T-helper 2 cell (primary cell): ENCODE results near the gene HNRNPA1L2.
"Not testable (repeated sequence)": the region's sequence is repeated elsewhere in the genome, so short reads cannot be mapped to it uniquely, and the experiment has no call there.

ENCODE experiments used
- DNase-seq, 5 experiments: peaks; one replicate each; pipeline versions ENCODE4 v3.0.0 to v3.0.0-alpha.2; 2012 to 2022

The HNRNPA1L2 gene

GRCh38 chr13:52646967-52647366 lies 4.7 kb downstream of the HNRNPA1L2 start:
- DNase-seq, result no peak

- no peak for DNase-seq
These were observed 8.5 kb downstream of the HNRNPA1L2 start for GRCh38 chr13:52650731-52651130.

GRCh38 chr13:52651897-52652195 lies 9.6 kb downstream of the HNRNPA1L2 start:
- DNase-seq, result no peak

GRCh38 chr13:52652196-52652979 lies 10.2 kb downstream of the HNRNPA1L2 start, which contains the start of gene SUGT1:
SUGT1 (plus strand) TSS chr13:52652836; CDS start chr13:52652921, 85 bp downstream.
- peak; percentile 81 to 99 (median 94) for DNase-seq

GRCh38 chr13:52652980-52653303 lies 10.7 kb downstream of the HNRNPA1L2 start:
- peak in 1 of 5 experiments; percentile 11 for DNase-seq

- DNase-seq, result no peak
These were observed 17.1 kb downstream of the HNRNPA1L2 start for GRCh38 chr13:52659340-52659739.

- no peak for DNase-seq
These were observed 22.0 kb downstream of the HNRNPA1L2 start for GRCh38 chr13:52664272-52664671.

GRCh38 chr13:52665325-52665724 lies 23.1 kb downstream of the HNRNPA1L2 start:
- peak in 2 of 5 experiments; percentile 4 to 53 for DNase-seq

GRCh38 chr13:52669677-52670076 lies 27.4 kb downstream of the HNRNPA1L2 start:
- DNase-seq, result no peak

- no peak for DNase-seq
These were observed 28.5 kb downstream of the HNRNPA1L2 start for GRCh38 chr13:52670726-52671125.

- no peak for DNase-seq
These were observed 31.2 kb downstream of the HNRNPA1L2 start for GRCh38 chr13:52673465-52673864.

GRCh38 chr13:52677823-52678222 lies 35.6 kb downstream of the HNRNPA1L2 start:
- no peak for DNase-seq

- DNase-seq, result not testable (repeated sequence)
These were observed 43.6 kb downstream of the HNRNPA1L2 start for GRCh38 chr13:52685806-52686205.

- DNase-seq, result no peak
These were observed 44.1 kb downstream of the HNRNPA1L2 start for GRCh38 chr13:52686376-52686775.
